ENCODE data around the gene CLECL1.

- TF ChIP-seq CTCF (IDR thresholded peaks at IDR 0.05), result no peak
- no peak for TF ChIP-seq POLR2A (IDR thresholded peaks at IDR 0.05)
These were observed 3.8 kb downstream of the CLECL1 start for GRCh38 chr12:9729082-9729481.
